AG10803 (cell line): ENCODE results near the gene ELANE.
A peak's percentile ranks its signal among the peaks of the same experiment; 100 is the strongest.
"Not testable (repeated sequence)": the region's sequence is repeated elsewhere in the genome, so short reads cannot be mapped to it uniquely, and the experiment has no call there.

ENCODE experiments used
- DNase-seq: peaks from one replicate; pipeline ENCODE4 v3.0.0; 2010; ENCODE audit warnings: low read depth
- H3K4me3 ChIP-seq: 2 replicates; pipeline ENCODE4 v1.5.1; 2011; ENCODE audit warnings: mild to moderate bottlenecking, low read length, control low read depth
- TF ChIP-seq, protein P1 (sequence below): conservative IDR thresholded peaks from 2 replicates; pipeline ENCODE4 v1.5.1; 2011; ENCODE audit warnings: mild to moderate bottlenecking, low read length, control low read depth, inconsistent platforms

ELANE gene

DNA sequence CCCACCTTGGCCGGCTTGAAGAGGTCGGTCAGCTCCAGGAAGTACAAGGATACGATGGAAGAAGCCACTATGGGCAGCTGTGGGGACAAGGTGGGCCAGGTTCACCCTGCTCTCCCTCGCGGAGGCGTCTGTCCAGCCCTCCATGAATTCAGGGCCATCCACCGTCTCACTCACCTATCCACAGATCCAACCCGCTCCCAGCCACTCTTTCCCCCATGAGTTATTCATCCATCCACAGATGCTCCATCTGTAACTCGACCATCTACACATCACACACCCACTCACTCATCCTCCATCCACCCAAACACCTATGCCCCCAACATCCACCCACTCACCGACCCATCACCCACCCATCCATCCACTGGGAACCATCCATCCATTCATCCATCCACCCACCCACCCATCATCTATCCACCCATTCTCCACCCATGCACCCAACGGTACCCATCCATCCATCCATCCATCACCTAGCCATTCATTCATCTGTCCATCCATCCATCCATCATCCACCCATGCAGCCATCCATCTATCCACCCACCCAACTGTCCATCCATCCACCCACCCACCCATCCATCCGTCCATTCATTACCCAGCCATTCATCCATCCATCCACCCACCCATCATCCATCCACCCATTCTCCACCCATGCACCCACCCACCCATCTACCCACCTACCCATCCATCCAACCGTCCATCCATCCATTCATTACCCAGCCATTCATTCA is 36.2 kb upstream of the ELANE start:
- DNase-seq, result no peak
- no peak overlapping the region for H3K4me3 ChIP-seq
- TF ChIP-seq, protein P1, sequence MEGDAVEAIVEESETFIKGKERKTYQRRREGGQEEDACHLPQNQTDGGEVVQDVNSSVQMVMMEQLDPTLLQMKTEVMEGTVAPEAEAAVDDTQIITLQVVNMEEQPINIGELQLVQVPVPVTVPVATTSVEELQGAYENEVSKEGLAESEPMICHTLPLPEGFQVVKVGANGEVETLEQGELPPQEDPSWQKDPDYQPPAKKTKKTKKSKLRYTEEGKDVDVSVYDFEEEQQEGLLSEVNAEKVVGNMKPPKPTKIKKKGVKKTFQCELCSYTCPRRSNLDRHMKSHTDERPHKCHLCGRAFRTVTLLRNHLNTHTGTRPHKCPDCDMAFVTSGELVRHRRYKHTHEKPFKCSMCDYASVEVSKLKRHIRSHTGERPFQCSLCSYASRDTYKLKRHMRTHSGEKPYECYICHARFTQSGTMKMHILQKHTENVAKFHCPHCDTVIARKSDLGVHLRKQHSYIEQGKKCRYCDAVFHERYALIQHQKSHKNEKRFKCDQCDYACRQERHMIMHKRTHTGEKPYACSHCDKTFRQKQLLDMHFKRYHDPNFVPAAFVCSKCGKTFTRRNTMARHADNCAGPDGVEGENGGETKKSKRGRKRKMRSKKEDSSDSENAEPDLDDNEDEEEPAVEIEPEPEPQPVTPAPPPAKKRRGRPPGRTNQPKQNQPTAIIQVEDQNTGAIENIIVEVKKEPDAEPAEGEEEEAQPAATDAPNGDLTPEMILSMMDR, result no peak

DNA sequence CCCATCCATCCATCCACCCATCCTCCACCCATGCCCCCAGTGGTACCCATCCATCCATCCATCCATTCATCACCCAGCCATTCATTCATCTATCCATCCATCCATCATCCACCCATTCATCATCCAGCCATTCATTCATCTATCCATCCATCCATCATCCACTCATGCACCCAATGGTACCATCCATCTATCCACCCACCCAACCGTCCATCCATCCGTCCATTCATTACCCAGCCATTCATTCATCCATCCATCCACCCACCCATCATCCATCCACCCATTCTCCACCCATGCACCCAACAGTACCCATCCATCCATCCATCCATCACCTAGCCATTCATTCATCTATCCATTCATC is 35.6 kb upstream of the ELANE start:
- no peak for DNase-seq

DNA sequence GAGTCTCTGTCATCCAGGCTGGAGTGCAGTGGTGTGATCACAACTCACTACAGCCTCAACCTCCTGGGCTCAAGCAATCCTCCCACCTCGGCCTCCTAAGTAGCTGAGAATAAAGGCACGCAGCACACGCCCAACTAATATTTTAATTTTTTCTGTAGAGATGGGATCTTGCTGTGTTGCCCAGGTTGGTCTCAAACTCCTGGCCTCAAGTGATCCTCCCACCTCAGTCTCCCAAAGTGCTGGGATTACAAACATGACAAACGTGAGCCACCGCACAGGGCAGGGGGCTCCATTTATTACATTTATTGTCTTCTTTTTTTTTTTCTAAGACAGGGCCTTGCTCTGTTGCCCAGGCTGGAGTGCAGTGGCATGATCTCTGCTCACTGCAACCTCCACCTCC is 31.9 kb upstream of the ELANE start:
- not testable (repeated sequence) for H3K4me3 ChIP-seq, DNase-seq

More for the DNA sequence above, 35.6 kb upstream of the ELANE start:
- no peak overlapping the region for H3K4me3 ChIP-seq
- TF ChIP-seq, protein P1, result no peak

DNA sequence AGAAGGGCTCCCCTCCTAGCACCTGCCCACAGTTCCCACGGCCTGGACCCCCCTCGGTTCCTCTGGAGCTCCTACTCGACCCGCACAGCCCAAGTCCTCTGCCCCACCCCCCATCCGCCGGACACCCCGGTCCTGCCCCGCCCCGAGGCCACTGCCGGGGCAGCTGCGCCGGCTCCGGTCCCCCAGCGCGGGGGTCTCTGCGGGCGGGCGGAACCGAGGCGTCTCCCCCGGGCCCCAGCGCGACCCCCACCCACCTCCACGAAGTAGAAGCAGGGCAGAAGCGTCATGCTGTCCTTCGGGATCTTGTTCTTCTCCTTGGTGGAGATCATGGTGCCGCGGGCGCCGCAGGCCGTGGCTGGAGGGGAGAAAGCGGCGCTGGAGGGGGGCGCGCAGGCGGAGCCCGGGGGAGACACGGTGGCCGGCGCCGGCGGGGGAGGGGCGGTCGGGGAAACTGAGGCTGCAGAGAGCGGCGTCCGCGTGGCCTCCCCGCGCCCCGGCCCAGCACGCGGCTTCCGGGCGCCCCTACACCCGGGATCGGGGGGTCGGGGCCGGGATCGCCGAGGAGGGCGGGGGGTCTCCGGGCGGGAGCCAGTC is 30.8 kb upstream of the ELANE start:
- no peak for DNase-seq
- TF ChIP-seq, protein P1, result no peak
- peak overlapping the region; percentile 41 for H3K4me3 ChIP-seq

DNA sequence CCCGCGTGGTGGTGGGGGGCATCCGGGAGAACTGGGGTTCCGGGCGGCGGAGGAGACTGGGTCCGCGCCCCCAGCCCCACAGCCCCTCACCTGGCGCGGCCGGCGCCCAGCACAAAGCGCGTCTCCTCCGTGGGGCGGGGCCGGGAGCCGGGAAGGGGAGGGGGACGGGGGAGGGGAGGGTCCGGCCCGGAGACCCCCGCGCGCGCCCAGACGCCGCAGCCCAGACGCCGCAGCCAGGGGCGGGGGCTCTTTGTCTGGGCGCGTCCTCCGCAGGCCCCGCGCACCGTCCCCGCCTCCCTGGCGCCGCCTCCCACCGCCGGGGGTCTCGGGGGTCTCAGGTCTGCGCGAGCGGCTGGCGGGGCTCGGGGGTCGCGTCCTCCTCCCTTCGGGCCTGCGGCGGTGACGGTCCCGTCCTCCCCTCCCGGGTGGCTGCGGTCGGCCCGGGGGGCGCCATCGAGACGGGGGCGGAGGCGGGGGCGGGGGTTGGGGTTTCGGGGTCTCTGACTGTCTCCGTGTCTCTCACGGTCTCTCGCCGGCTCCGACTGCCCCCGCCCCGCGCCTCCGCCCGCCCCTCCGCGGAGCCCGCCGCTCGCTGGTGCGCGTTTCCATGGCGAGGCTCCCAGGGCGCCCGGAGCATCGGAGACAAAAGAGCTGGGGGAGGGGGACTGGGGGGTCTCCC is 30.1 kb upstream of the ELANE start, which contains the start of gene PLPPR3:
Gene PLPPR3 (minus strand): TSS at position 131 of the 679 bp plus-strand sequence. CDS start 396 bp downstream, outside the sequence.
- TF ChIP-seq, protein P1, result no peak
- peak within 1 kb of the TSS; percentile 41 for H3K4me3 ChIP-seq
- DNase-seq, result no peak

DNA sequence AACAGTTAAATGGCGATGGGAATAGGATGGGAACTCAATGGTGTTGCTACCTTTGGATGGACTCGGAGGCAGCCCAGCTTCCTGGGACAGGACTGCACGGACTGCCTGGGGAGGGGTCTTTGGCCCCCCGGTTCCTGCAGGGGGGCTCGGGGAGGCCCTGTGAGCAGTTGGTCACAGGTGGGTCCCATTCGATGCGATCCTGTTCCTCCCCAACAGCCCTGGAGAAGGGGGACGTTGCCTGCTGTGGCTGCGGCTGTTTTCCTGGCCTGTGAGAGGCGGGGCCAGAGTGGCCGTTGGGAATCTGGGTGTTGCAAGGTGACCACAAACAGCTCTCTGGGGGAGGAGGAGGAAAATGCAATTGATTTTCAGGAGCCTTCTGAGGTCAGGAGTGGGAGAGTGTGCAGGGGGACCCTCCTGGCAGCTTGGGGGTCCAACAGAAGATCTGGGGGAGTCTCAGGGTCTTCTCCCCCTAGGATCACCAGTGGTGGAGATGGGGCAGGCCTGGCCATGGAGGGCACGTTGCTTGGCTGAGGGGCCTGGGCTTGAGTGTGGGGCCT is 28.5 kb upstream of the ELANE start:
- no peak for DNase-seq

DNA sequence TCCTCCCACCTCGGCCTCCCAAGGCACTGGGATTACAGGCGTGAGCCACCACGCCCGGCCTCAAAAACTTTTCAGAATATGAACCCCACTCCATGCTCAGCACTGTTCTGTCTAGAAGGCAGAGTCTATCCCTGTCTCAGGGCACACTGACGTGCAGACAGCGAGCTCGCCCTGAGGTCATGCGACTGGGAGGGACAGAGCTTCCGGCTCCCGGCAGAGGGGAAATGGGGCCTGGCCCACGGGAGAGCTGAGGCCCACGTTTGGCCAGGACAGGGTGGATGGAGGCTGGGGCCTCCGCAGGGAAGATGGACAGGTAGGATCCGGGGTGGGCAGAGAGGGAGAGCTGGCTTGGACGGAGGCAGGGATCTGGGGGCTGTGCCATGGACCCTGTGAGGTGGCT is 27.2 kb upstream of the ELANE start:
- no peak overlapping the region for H3K4me3 ChIP-seq
- TF ChIP-seq, protein P1, result no peak
- DNase-seq, result no peak

More for the DNA sequence above, 28.5 kb upstream of the ELANE start:
- TF ChIP-seq, protein P1, result no peak
- H3K4me3 ChIP-seq, result no peak overlapping the region
